HL-60 (cell line): ENCODE data around the gene RTN4R.

Experiments
- CTCF ChIP-seq: IDR thresholded peaks from one replicate; pipeline ENCODE4 v1.5.1; 2011; ENCODE audit warnings: low read length, control low read depth, inconsistent platforms; ENCODE audit not compliant: insufficient read depth
- REST ChIP-seq: IDR thresholded peaks from 2 replicates; pipeline ENCODE4 v1.6.1; 2012; ENCODE audit warnings: low read depth; ENCODE audit not compliant: insufficient replicate concordance

GRCh38 chr22:20199413-20199842, 68.7 kb downstream of the RTN4R start:
- TF ChIP-seq REST (no peak), CTCF (no peak)
